Gastroesophageal sphincter (tissue), 3 donors: Measurements from ENCODE around the gene IRF1.

Experiments
- CTCF ChIP-seq, 4 experiments: fragments of 200-600 bp in 2 of 4; fragments of 450-650 bp in 2 of 4; sonication (generic) in 1 of 4; IDR thresholded peaks; one replicate each; pipeline ENCODE4 v1.5.1; 2017 to 2019; ENCODE audit warnings: antibody characterized with exemption in 4 of 4, mild to moderate bottlenecking in 2 of 4, moderate library complexity in 2 of 4
- EP300 ChIP-seq: sonication (generic); formaldehyde crosslinking; IDR thresholded peaks from one replicate; pipeline ENCODE4 v1.6.1; 2017; ENCODE audit warnings: antibody characterized with exemption, mild to moderate bottlenecking
- POLR2A ChIP-seq, 2 donors: fragments of 450-650 bp; IDR thresholded peaks; one replicate each; pipeline ENCODE4 v1.6.1; 2017; ENCODE audit warnings: antibody characterized with exemption in 2 of 2, mild to moderate bottlenecking in 2 of 2, moderate library complexity in 1 of 2
- POLR2AphosphoS5 ChIP-seq: sonication (generic); formaldehyde crosslinking; IDR thresholded peaks from one replicate; pipeline ENCODE4 v1.6.1; 2017; ENCODE audit warnings: antibody characterized with exemption

GRCh38 chr5:132456987-132457361 is 33.6 kb downstream of the IRF1 start:
- no peak for TF ChIP-seq CTCF (IDR thresholded peaks at IDR 0.05)
- no peak for TF ChIP-seq POLR2AphosphoS5
- TF ChIP-seq POLR2A (IDR thresholded peaks at IDR 0.05): no peak
- TF ChIP-seq EP300: no peak
